MV-4-11 (cell line): ENCODE measurements around the gene MAN2A2.

Source experiments
- DNase-seq: peaks from one replicate; lab custom pipeline; 2025; lab: John Stamatoyannopoulos, UW

The MAN2A2 gene

GRCh38 chr15:90946538-90946937 is 43.4 kb downstream of the MAN2A2 start:
- DNase-seq, result no peak

GRCh38 chr15:90946941-90947576 is 44.0 kb downstream of the MAN2A2 start:
- no peak for DNase-seq

DNA sequence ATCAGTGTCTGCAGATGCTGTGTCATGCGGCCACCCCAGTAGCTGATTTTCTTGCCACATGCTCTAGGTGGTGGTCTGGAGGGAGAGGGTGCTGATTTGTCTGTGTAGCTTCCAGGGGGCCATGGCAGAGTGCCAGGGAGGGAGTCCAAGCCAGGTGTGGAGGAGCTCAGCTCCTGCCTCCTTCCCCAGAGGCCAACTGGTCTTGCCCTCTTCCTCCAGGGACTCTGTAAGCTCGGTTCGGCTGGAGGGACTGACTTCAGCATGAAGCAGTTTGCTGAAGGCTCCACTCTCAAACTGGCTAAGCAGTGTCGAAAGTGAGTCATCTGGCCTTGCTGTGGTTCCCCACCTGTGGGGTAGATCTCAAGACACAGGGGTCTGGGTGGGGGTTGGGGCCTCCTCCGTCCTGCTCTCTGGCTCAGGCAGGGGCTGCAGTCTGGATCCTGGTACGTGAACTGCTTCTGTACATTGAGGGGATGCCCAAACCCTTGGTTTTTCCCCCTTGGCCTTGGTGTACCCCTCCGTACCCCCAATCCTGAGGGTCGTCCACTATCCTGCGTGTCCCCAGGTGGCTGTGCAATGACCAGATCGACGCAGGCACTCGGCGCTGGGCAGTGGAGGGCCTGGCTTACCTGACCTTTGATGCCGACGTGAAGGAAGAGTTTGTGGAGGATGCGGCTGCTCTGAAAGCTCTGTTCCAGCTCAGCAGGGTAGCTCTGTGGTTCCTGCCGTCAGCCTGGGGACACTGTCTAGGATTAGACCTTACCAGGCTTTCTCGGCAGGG is 44.7 kb downstream of the MAN2A2 start:
- no peak for DNase-seq

DNA sequence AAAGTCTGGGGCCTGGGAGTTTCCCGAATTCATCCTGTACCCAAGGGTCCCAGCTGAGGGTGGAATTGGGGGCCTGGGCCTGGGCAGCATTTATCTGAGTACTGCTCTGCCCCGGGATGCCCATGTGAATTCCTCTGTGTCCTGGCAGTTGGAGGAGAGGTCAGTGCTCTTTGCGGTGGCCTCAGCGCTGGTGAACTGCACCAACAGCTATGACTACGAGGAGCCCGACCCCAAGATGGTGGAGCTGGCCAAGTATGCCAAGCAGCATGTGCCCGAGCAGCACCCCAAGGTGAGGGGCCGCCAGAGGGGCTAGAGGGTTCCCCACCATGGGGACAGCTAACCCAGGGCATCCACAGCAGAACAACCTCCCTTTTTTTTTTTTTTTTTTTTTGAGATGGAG is 45.4 kb downstream of the MAN2A2 start:
- DNase-seq, result no peak

DNA sequence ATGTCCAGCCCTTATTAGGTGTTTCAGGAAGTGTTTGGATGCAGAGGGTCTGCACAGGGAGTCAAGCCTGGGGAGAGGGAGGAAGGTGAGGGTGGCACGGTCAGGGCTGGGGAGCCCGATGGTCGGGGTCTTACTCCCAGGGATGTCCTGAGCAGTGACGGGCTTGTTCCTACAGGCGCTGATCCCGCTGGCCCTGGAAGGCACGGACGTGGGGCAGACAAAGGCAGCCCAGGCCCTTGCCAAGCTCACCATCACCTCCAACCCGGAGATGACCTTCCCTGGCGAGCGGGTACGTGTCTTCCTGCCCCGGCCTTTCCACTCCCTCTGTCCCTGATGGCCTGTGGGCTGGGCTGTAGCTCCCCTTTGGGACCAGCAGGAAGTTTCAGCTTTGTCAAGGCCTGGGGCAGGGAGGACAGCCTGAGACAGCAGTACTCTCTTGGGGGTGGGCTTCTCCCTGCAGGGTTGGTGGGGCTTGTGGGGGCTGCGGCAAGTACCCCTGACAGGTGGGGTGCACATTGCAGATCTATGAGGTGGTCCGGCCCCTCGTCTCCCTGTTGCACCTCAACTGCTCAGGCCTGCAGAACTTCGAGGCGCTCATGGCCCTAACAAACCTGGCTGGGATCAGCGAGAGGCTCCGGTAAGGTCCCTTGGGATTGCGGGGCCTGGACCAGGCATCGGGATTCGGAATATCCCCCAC is 47.0 kb downstream of the MAN2A2 start:
- no peak for DNase-seq

DNA sequence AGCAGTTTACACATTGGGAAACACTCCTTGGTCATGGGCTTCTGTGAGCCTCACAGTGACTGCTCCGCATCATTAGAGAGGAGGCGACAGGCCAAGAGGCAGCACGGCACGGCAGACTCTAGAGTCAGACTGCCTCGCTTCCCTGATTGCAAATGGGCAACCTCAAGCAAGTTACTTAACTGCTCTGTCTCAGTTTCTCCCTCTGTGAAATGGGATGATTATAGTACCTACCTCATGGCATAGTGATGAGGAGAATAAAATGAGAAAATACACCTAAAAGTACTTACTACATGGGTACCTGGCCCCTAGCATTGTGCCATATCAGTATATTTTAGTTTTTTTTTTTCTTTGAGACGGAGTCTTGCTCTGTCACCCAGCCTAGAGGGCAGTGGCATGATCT is 47.6 kb downstream of the MAN2A2 start:
- no peak for DNase-seq

DNA sequence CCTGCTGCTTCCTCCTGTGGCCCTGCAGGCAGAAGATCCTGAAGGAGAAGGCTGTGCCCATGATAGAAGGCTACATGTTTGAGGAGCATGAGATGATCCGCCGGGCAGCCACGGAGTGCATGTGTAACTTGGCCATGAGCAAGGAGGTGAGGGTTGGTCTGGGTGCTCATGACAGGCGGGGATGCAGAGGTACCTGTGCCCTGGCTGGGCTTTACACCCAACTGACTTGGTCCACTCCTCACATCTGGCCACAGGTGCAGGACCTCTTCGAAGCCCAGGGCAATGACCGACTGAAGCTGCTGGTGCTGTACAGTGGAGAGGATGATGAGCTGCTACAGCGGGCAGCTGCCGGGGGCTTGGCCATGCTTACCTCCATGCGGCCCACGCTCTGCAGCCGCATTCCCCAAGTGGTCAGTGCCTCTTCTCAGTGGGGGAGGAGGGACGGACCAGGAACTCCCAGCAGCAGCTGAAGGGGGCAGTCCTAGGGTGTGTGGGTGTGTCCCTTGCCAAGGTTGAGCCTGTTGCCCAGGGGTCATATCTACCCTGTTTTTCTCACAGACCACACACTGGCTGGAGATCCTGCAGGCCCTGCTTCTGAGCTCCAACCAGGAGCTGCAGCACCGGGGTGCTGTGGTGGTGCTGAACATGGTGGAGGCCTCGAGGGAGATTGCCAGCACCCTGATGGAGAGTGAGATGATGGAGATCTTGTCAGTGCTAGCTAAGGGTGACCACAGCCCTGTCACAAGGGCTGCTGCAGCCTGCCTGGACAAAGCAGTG is 50.0 kb downstream of the MAN2A2 start:
- no peak for DNase-seq

- no peak for DNase-seq
Observed at GRCh38 chr15:90953947-90954711, 51.0 kb downstream of the MAN2A2 start.

GRCh38 chr15:90954712-90955623 is 51.9 kb downstream of the MAN2A2 start, which contains the start of gene RCCD1:
RCCD1 (plus strand) TSS chr15:90954884; CDS start chr15:90956735, 1,851 bp downstream.
- peak; percentile 97 for DNase-seq

- DNase-seq, result no peak
Observed at GRCh38 chr15:90955624-90956273, 52.6 kb downstream of the MAN2A2 start.

DNA sequence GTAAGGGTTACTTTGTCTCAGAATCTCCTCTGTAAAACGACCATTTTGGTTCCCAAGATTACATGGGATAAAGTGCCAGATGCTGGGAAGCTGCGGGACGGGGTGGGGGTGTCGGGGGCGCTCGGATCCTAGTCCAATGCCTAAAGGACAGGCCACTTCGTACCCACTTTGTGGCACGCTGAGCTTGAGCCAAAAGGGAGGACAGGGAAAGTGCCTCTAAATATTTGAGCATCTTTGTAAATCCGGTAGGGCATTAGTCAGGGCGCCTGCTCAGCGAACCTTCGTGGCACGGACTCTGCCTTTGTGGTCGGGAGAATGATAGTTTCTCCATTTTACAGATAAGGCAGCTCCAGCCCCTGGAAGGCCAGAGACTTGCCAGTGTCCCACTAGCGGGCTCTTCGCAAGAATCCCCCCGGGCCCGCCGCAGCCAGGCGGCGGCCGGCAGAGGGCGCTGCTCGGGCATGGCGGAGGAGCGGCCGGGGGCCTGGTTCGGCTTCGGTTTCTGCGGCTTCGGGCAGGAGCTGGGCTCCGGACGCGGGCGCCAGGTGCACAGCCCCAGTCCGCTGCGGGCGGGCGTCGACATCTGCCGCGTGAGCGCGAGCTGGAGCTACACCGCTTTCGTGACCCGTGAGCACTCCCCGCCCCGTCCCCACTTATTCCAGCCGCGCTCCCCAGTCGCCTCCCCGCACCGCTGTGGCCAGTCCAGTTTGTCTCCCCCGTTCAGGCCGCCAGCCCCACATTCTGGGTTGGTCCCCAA is 53.4 kb downstream of the MAN2A2 start:
- DNase-seq, result no peak

GRCh38 chr15:90957031-90957790 is 54.1 kb downstream of the MAN2A2 start:
- no peak for DNase-seq

- DNase-seq, result no peak
Observed at GRCh38 chr15:90957791-90958190, 54.7 kb downstream of the MAN2A2 start.

DNA sequence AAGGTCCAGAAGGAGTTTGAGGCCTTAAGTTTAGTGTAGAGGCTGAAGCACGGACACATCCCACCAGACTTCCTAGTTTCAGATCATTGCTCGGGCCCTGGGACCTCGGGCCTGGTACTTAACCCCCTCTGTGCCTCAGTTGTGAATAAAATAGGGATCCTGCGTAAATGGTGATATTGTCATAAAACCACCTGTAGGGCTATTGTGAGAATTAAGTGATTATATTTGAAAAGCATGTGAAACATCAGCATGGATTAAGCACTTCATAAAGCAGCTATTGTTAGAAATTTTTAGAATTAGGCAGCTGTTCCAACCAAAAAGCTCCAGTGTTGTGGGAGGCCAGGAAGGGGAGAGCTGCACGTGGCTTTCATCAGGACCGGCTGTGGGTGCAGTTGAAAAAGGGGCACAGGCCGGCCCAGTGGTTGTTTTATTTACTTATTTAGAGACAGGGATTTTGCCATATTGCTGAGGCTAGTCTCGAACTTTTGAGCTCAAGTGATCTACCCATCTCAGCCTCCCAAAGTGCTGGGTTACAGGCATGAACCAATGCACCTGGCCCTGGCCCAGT is 56.0 kb downstream of the MAN2A2 start:
- no peak for DNase-seq

- no peak for DNase-seq
Observed at GRCh38 chr15:90959894-90960293, 56.8 kb downstream of the MAN2A2 start.

DNA sequence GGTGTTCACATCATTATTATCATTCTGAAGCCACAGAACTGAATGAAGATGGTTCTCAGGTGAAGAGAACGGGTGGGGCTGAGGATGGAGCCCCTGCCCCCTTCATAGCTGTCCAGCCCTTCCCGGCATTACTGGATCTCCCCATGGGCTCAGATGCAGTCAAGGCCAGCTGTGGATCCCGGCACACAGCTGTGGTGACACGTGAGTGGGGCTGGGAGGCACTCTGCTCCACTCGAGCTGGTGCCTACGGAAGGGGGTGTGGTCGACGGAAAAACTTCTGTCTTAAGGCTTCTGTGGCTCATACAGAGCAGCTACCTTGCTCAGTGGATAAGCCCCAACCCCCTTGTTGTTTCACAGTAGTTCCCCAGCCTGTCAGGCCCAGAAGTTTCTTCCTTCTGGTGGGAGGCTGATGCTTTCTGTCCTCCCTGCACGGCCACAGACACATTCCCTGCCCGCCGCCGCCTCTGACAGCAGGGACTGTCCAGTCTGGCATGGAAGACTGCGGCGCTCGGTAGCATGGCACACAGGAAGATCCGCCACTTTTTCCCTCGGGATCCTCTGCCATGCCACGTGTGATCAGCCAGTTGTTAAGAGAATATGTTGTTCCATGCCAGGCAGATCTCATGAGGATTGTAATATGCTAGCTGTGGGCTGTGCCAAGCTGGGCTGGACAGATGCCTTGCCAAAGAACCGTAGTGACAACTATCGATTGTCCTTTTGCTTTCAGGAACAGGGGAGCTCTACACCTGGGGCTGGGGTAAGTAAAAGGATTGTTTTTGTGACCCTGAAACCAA is 57.4 kb downstream of the MAN2A2 start:
- no peak for DNase-seq

DNA sequence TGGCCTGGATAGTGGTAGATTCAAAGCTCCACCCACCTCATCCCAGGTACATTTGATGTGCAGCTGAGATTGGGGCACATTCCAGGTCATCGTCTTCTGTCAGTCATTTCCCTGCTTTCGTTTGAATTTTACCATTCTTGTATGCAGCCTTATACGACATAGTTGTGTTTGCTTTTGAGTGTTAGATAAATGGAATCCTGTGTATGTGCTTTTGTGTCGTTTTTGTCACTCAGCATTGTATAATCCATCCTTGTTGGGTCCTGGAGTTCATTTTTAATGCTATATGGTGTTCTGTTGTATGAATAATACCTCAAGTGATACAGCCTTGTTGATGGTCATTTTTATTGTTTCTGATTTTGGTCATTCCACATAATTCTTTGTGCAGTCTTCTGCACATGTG is 58.9 kb downstream of the MAN2A2 start:
- DNase-seq, result no peak
